OCI-LY1 (cell line): ENCODE measurements around the gene GNA12.

ENCODE experiments used
- H2AFZ ChIP-seq: fragments of 200-600 bp; sonication (generic), shearing (Covaris generic); 2 replicates; pipeline ENCODE4 v1.6.0; 2014; ENCODE audit warnings: antibody characterized with exemption, mild to moderate bottlenecking, low read length
- H3F3A ChIP-seq: fragments of 200-600 bp; sonication (generic), shearing (Covaris generic); 2 replicates; pipeline ENCODE4 v1.6.0; 2014; ENCODE audit warnings: mild to moderate bottlenecking, antibody characterized with exemption, low read length, moderate library complexity; ENCODE audit not compliant: insufficient read depth
- H3K27ac ChIP-seq: fragments of 200-600 bp; sonication (generic); 2 replicates; pipeline ENCODE4 v1.5.1; 2014; ENCODE audit warnings: low read length, mixed run types, mild to moderate bottlenecking, low read depth; ENCODE audit not compliant: poor library complexity, severe bottlenecking
- H3K27me3 ChIP-seq: fragments of 200-600 bp; sonication (generic); 2 replicates; pipeline ENCODE4 v1.6.0; 2014; ENCODE audit warnings: antibody characterized with exemption, mild to moderate bottlenecking, low read length, moderate library complexity; ENCODE audit not compliant: insufficient read depth
- H3K36me3 ChIP-seq: fragments of 200-600 bp; sonication (generic); 2 replicates; pipeline ENCODE4 v1.6.1; 2014; ENCODE audit warnings: mild to moderate bottlenecking, antibody characterized with exemption, low read length, moderate library complexity, mixed read lengths; ENCODE audit not compliant: insufficient read depth
- H3K4me1 ChIP-seq: fragments of 200-600 bp; sonication (generic); 2 replicates; pipeline ENCODE4 v1.5.1; 2014; ENCODE audit warnings: mild to moderate bottlenecking, low read length, moderate library complexity; ENCODE audit not compliant: insufficient read depth, severe bottlenecking
- H3K4me2 ChIP-seq: fragments of 200-600 bp; sonication (generic), shearing (Covaris generic); 2 replicates; pipeline ENCODE4 v1.6.1; 2014; ENCODE audit warnings: low read length
- H3K4me3 ChIP-seq: fragments of 200-600 bp; sonication (generic); 2 replicates; pipeline ENCODE4 v1.5.1; 2014; ENCODE audit warnings: low read length, low read depth, mild to moderate bottlenecking, mixed read lengths; ENCODE audit not compliant: poor library complexity, severe bottlenecking
- H3K79me2 ChIP-seq: fragments of 200-600 bp; shearing (Covaris generic); 2 replicates; pipeline ENCODE4 v1.6.1; 2016; ENCODE audit warnings: mixed run types, low read length, mixed read lengths; ENCODE audit not compliant: insufficient read depth
- H3K9ac ChIP-seq: fragments of 200-600 bp; sonication (generic), shearing (Covaris generic); 2 replicates; pipeline ENCODE4 v1.6.1; 2014; ENCODE audit warnings: mild to moderate bottlenecking, low read length, mixed read lengths
- H3K9me2 ChIP-seq: fragments of 200-600 bp; sonication (generic), shearing (Covaris generic); 2 replicates; pipeline ENCODE4 v1.6.1; 2014; ENCODE audit warnings: low read depth, mild to moderate bottlenecking, low read length, mixed read lengths
- H3K9me3 ChIP-seq: fragments of 200-600 bp; shearing (Covaris generic); 2 replicates; pipeline ENCODE4 v1.6.1; 2014; ENCODE audit warnings: low read length, mixed read lengths
- H4K20me1 ChIP-seq: fragments of 200-600 bp; sonication (generic), shearing (Covaris generic); 2 replicates; pipeline ENCODE4 v1.6.0; 2016; ENCODE audit warnings: mild to moderate bottlenecking, low read length; ENCODE audit not compliant: insufficient read depth
- CTCF ChIP-seq: fragments of 200-600 bp; sonication (generic), shearing (Covaris generic); IDR thresholded peaks from 2 replicates; pipeline ENCODE4 v1.5.1; 2017; ENCODE audit warnings: mild to moderate bottlenecking, antibody characterized with exemption, low read length, moderate library complexity, mixed read lengths
- EZH2 ChIP-seq: fragments of 200-600 bp; sonication (generic), shearing (Covaris generic); IDR thresholded peaks from 2 replicates; pipeline ENCODE4 v1.8.0; 2017; ENCODE audit warnings: borderline replicate concordance, mixed run types, mild to moderate bottlenecking, antibody characterized with exemption, low read length, moderate library complexity, mixed read lengths

The GNA12 gene

GRCh38 chr7:2840458-2840857 is 3.6 kb downstream of the GNA12 start:
- no peaks in the 10 kb centered on the region for H3K9me2 ChIP-seq
- peaks cover 21% of the 10 kb centered on the region for H3K4me1 ChIP-seq
- H3K36me3 ChIP-seq, result no peaks in the 10 kb centered on the region; the same call in 1 of the 2 replicates
- H3K27me3 ChIP-seq, result peaks cover 5% of the 10 kb centered on the region; the same call in 1 of the 2 replicates
- no peak overlapping the region for H3K27ac ChIP-seq
- H3K4me3 ChIP-seq, result no peak overlapping the region
- no peak overlapping the region for H3K4me2 ChIP-seq
- H2AFZ ChIP-seq, result no peak overlapping the region
- no peaks in the 10 kb centered on the region for H3K79me2 ChIP-seq
- H3K9ac ChIP-seq, result no peak overlapping the region
- TF ChIP-seq CTCF (no peak), EZH2 (no peak)
- H3K9me3 ChIP-seq, result no peaks in the 10 kb centered on the region
- no peaks in the 10 kb centered on the region for H4K20me1 ChIP-seq
- H3F3A ChIP-seq, result no peaks in the 10 kb centered on the region

- H3F3A ChIP-seq, result no peaks in the 10 kb centered on the region
- H3K9me3 ChIP-seq, result no peaks in the 10 kb centered on the region
- no peak overlapping the region for H3K9ac ChIP-seq
- peaks cover 5% of the 10 kb centered on the region; the same call in 1 of the 2 replicates for H3K27me3 ChIP-seq
- H3K9me2 ChIP-seq, result no peaks in the 10 kb centered on the region
- H3K27ac ChIP-seq, result no peak overlapping the region
- no peak overlapping the region for H2AFZ ChIP-seq
- no peak overlapping the region for H3K4me2 ChIP-seq
- no peaks in the 10 kb centered on the region for H3K79me2 ChIP-seq
- H3K4me1 ChIP-seq, result peaks cover 16% of the 10 kb centered on the region
- H3K36me3 ChIP-seq, result no peaks in the 10 kb centered on the region; the same call in 1 of the 2 replicates
- no peak overlapping the region for H3K4me3 ChIP-seq
- TF ChIP-seq CTCF (no peak), EZH2 (no peak)
- no peaks in the 10 kb centered on the region for H4K20me1 ChIP-seq
These were observed 5.1 kb downstream of the GNA12 start for GRCh38 chr7:2838873-2839578.

GRCh38 chr7:2838451-2838850 is 5.7 kb downstream of the GNA12 start:
- H3K36me3 ChIP-seq, result no peaks in the 10 kb centered on the region; the same call in 1 of the 2 replicates
- no peaks in the 10 kb centered on the region for H3K79me2 ChIP-seq
- peaks cover 13% of the 10 kb centered on the region for H3K4me1 ChIP-seq
- no peaks in the 10 kb centered on the region for H3K9me3 ChIP-seq
- no peak overlapping the region for H2AFZ ChIP-seq
- no peaks in the 10 kb centered on the region for H3F3A ChIP-seq
- H3K4me3 ChIP-seq, result no peak overlapping the region
- H3K9ac ChIP-seq, result no peak overlapping the region
- no peak overlapping the region for H3K4me2 ChIP-seq
- TF ChIP-seq EZH2 (no peak), CTCF (no peak)
- no peaks in the 10 kb centered on the region for H3K9me2 ChIP-seq
- no peak overlapping the region for H3K27ac ChIP-seq
- peaks cover 5% of the 10 kb centered on the region; the same call in 1 of the 2 replicates for H3K27me3 ChIP-seq
- H4K20me1 ChIP-seq, result no peaks in the 10 kb centered on the region
